Right lobe of liver (tissue), 4 donors: ENCODE results near the gene DNAI4.

Experiments
- POLR2A ChIP-seq: fragments of 450-650 bp; IDR thresholded peaks from one replicate; pipeline ENCODE4 v1.6.1; 2017; ENCODE audit warnings: antibody characterized with exemption, mild to moderate bottlenecking
- TF ChIP-seq, protein P1 (sequence below), 4 donors: fragments of 200-600 bp in 3 of 4; fragments of 450-650 bp in 1 of 4; IDR thresholded peaks; one replicate each; pipeline versions ENCODE4 v1.5.1 to v1.8.0; 2016 to 2022; ENCODE audit warnings: antibody characterized with exemption in 4 of 4, mild to moderate bottlenecking in 2 of 4
- donor health status: DM: no; HTN: no; CAD: no.
- donor health status: DM: no; HTN: no; CAD: no.
- donor health status: DM: no; HTN: yes; CAD: no.

DNA sequence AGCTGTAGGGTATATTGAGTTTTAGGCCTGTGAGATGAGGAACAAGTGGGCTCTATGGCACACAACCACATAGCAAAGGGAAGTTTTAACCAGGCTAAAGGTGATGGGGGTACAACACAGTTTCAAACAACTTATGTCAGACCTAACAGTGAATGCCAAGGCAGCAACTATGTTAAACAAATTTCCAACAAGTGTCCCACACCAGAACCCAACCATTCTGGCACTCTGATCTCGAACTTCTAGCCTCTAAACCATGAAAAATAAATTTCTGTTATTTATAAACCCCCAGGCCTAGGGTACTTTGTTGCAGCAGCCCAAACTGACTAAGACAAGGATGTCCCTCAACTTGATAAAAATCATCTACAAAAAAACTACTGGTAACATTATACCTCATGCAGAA, 71.3 kb downstream of the DNAI4 start:
- no peak for TF ChIP-seq POLR2A
- TF ChIP-seq, protein P1, sequence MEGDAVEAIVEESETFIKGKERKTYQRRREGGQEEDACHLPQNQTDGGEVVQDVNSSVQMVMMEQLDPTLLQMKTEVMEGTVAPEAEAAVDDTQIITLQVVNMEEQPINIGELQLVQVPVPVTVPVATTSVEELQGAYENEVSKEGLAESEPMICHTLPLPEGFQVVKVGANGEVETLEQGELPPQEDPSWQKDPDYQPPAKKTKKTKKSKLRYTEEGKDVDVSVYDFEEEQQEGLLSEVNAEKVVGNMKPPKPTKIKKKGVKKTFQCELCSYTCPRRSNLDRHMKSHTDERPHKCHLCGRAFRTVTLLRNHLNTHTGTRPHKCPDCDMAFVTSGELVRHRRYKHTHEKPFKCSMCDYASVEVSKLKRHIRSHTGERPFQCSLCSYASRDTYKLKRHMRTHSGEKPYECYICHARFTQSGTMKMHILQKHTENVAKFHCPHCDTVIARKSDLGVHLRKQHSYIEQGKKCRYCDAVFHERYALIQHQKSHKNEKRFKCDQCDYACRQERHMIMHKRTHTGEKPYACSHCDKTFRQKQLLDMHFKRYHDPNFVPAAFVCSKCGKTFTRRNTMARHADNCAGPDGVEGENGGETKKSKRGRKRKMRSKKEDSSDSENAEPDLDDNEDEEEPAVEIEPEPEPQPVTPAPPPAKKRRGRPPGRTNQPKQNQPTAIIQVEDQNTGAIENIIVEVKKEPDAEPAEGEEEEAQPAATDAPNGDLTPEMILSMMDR (IDR thresholded peaks at IDR 0.05), result no peak
